HFF-Myc (cell line): ENCODE data around the gene TMEM255A.

ENCODE experiments used
- DNase-seq: peaks from one replicate; pipeline ENCODE4 v3.0.0-alpha.2; 2011; ENCODE audit warnings: low read depth; ENCODE audit errors: extremely low read depth
- H3K4me3 ChIP-seq: replicated peaks from 2 replicates; pipeline ENCODE4 v1.5.1; 2011; ENCODE audit warnings: low read depth, mild to moderate bottlenecking, control low read depth, low read length
- TF ChIP-seq, protein P1 (sequence below): IDR thresholded peaks from 2 replicates; pipeline ENCODE4 v1.5.1; 2012; ENCODE audit warnings: mild to moderate bottlenecking, low read depth, low read length, control low read depth; ENCODE audit errors: missing control alignments

Gene TMEM255A

DNA sequence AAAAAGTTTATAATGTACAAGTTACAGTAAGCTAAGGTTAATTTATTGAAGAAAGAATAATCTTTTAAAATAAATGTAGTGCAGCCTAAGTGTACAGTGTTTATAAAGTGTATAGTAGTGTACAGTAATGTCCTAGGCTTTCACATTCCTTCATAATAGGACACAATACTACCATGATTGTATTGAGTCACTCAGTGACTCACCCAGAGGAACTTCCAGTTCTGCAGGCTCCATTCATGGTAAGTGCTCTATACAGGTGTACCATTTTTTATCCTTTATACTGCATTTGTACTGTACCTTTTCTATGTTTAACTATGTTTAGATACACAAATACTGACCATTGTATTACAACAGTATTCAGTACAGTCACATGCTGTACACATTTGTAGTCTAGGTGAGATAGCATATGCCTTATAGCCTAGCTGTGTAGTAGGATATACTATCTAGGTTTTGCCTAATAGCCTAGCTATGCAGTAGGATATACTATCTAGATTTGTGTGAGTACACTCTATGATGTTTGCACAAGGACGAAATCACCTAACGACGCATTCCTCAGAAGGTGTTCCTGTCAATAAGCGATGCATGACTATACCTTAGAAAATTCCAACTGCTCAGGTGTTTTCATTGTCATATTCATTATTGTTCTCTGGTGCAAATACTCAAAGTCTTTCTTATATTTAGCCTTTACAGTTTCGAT, 5.5 kb upstream of the TMEM255A start:
- DNase-seq = no peak
- TF ChIP-seq, protein P1, sequence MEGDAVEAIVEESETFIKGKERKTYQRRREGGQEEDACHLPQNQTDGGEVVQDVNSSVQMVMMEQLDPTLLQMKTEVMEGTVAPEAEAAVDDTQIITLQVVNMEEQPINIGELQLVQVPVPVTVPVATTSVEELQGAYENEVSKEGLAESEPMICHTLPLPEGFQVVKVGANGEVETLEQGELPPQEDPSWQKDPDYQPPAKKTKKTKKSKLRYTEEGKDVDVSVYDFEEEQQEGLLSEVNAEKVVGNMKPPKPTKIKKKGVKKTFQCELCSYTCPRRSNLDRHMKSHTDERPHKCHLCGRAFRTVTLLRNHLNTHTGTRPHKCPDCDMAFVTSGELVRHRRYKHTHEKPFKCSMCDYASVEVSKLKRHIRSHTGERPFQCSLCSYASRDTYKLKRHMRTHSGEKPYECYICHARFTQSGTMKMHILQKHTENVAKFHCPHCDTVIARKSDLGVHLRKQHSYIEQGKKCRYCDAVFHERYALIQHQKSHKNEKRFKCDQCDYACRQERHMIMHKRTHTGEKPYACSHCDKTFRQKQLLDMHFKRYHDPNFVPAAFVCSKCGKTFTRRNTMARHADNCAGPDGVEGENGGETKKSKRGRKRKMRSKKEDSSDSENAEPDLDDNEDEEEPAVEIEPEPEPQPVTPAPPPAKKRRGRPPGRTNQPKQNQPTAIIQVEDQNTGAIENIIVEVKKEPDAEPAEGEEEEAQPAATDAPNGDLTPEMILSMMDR = no peak

DNA sequence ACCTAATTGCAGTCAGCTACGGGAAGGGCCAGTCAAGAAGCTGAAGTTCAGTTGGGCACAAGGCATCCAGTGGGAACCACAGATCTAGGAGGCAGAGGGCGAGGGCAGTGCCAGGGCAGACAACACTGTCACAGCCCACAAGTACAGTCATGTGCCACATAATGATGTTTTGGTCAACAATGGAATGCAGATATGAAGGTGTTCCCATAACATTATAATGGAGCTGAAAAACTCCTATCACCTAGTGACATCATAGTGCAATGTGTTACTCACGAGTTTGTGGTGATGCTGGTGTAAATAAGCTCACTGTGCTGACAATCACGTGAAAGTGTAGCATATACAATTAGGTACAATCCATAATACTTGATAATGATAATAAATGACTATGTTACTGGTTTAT, 4.5 kb upstream of the TMEM255A start:
- TF ChIP-seq, protein P1 = no peak
- DNase-seq = no peak
- H3K4me3 ChIP-seq = no peak overlapping the region

More for the DNA sequence above, 5.5 kb upstream of the TMEM255A start:
- H3K4me3 ChIP-seq = no peak overlapping the region

DNA sequence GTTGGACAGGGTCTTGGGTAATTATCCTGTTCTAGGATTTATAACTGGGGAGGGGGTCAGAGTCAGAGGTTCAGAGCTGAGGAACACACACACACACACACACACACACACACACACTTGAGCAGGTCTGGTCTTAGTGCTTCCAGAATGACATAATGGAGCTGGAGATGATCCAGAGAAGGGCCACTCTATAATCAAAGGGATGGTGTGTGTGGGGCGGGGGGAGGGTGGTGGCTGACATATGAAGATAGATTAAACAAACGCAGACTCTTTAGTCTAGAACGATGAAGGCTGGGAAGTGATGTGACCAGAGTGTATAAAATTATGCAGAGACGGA, 434 bp upstream of the TMEM255A start:
- no peak for DNase-seq

DNA sequence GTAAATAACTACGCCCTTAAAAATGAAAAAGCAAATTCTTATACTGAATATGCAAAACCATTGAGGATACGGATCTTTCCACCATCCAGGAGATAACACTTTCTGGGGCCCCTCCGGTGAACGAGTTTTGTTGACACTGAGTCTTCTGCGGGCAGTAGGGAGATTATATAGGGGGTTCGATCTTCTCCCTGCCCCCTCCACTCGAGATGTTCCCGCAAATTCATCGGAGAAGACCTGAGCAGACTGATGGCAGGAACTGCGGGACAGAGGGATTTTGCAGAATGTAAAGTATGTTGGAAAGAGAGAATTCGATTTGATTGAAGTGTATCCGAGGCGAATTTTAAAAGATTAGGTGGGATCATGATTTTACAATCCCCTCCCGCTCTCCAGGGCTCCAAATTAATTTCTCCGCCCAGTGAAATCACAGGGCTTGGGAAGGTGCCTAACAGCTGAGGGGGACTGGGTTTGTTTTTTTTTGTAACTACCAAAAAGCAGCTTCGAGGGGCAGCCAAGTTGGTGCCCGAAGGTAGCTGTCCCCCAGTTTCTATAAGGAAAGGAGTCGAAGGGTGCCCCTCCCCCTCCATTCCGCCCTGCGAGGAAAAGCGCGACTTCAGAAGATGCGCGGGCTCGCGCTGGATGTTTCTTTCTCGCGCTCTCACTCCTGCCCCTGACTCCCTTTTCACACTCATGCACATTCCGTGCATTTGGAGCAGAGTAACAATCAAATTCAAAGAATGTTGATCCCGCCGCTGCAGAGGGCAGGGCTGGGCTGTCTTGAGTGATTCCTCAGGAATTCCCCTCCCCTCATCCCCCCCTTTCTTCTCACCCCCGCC, 1.2 kb downstream of the TMEM255A start:
- H3K4me3 ChIP-seq = no peak overlapping the region
- TF ChIP-seq, protein P1 = no peak
- DNase-seq = no peak

More for the DNA sequence above, 434 bp upstream of the TMEM255A start:
- H3K4me3 ChIP-seq = no peak overlapping the region
- TF ChIP-seq, protein P1 = no peak

DNA sequence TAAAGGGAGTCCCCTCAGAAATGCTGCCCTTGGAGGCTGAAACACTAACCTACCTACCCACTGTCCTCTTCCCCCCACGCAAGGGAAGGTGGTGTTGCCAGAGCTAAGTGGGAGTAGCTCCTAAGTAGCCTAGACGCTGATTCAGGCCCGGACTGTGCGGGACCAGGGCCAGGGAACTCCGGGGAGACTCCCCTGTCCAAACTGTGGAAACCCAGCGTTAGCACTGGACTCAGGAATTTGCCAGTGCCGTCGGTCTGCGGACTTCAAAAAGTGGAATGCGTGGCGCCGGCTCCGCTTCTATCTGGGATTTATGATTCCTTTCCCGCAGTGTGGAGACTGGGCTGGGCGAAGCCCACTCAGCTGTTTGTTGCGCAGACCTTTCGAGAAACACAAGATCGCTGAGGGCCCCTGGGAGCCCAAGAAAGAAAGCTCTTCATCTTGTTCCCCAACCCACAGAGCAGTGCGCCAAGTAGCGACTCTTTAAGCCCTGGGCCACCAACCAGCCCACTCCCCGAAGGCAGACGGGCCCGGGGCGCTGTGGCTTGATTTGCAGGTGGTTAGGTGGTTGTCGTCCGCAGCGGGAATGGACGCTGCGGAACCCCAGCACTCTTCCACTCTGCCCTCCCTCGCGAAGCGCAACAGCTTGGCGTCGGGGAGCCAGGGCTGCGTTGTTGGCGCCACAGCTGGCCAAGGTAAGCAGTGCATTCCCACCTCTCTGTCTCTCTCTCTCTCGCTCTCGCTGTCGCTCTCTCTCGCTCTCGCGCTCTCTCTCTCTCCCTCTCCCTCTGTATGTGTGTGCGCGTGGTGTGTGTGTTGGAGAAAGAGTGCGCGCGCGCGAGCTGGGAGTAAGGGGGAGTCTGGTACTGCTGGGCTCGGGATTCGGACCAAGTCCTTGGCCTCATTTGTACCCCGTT, 2.0 kb downstream of the TMEM255A start:
- TF ChIP-seq, protein P1 = peak; percentile 11
- DNase-seq = no peak
- H3K4me3 ChIP-seq = no peak overlapping the region

DNA sequence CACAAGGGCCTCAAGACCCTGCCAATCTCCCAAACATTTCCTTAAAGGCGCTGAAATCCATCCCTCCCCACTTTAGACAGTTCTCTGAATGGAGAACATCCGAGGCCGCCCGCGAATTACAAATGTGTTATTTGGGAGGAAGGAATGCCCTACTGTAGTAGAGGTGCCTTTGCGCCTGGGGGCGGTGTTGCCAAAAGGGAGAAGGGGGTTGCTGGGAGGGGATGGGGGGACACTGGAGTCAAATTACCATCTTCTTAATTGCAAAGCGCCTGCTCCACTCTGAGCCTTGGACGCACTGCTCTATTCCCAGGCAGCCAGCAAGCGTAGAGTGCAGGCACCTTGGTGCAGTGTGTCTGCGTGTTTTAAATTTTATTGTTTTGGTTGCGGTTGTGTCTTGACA, 2.7 kb downstream of the TMEM255A start:
- TF ChIP-seq, protein P1 = no peak
- H3K4me3 ChIP-seq = no peak overlapping the region
- DNase-seq = no peak
